Type B pancreatic cell (in vitro differentiated cells): Measurements from ENCODE around the gene FBXO2. TPM values are rescaled to one million over a fixed set of nuclear protein-coding genes. Genes with fewer than 3 reads are reported as not detected.

Experiments used
- DNase-seq: peaks from one replicate; pipeline ENCODE4 v3.0.0; 2021; ENCODE audit warnings: mixed read lengths; ENCODE audit not compliant: unreplicated experiment; ENCODE audit errors: extremely low spot score
- H3K27ac Mint-ChIP-seq: 2 replicates; pipeline ENCODE4 v1.8.0; 2021; ENCODE audit warnings: mild to moderate bottlenecking, mixed read lengths
- H3K27me3 Mint-ChIP-seq: 2 replicates; pipeline ENCODE4 v1.8.0; 2021; ENCODE audit warnings: mixed read lengths
- H3K36me3 Mint-ChIP-seq: 2 replicates; pipeline ENCODE4 v1.8.0; 2021; ENCODE audit warnings: mixed read lengths
- H3K4me1 Mint-ChIP-seq: one replicate; pipeline ENCODE4 v1.8.0; 2021; ENCODE audit warnings: mixed read lengths; ENCODE audit not compliant: unreplicated experiment
- H3K4me3 Mint-ChIP-seq: 2 replicates; pipeline ENCODE4 v1.8.0; 2021; ENCODE audit warnings: mild to moderate bottlenecking, mixed read lengths
- H3K9me3 Mint-ChIP-seq: 2 replicates; pipeline ENCODE4 v1.8.0; 2021; ENCODE audit warnings: mixed read lengths
- total RNA-seq: library from RNA; stranded (reverse); gene quantifications from 2 replicates; pipeline ENCODE4 v1.2.1, GENCODE V29; 2021; ENCODE audit warnings: low replicate concordance
- TF ChIP-seq, protein P1 (sequence below): fragments of 200-600 bp; sonication (generic); conservative IDR thresholded peaks from 2 replicates; pipeline ENCODE4 v1.5.0; 2021; ENCODE audit warnings: antibody characterized with exemption, mild to moderate bottlenecking

Gene FBXO2
- total RNA-seq, 1 donor from 2014 or later: 7.4 TPM

DNA sequence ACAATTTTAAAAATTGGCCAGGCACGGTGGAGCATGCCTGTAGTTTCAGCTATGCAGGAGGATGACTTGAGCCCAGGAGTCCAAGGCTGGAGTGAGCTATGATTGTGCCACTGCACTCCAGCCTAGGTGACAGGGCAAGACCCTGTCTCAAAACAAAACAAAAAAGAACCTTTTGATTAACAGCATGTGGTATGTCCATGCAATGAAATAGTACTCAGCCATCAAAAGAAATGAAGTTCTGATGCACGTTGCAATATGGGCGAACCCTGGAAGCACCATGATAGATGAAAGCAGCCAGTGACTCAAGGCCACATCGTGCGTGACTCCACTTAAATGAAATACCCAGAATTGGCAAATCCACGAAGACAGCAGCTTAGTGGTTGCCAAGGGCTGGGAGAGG, 47.5 kb downstream of the FBXO2 start:
- Mint-ChIP-seq H3K4me1 (no peaks in the 10 kb centered on the region), H3K4me3 (no peak overlapping the region)

DNA sequence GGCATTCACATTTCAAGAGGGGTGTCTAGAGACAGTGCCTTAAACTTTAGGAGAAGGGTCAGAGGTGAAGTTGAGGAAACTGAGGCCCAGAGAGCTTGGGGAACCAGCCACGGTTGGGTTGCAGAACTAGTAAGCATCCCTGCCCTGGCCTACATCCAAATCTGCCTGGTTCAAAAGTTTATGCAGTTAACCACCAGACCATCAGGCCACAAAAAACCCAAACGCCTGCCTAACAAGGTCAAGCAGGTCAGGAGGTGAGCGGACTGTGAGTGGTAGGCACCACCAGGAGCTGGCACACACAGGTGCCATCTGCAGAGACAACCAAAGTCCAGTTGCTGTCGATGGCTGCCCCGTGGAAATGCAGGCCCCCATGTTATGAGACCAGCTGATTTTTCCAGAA, 51.2 kb downstream of the FBXO2 start:
- TF ChIP-seq, protein P1, sequence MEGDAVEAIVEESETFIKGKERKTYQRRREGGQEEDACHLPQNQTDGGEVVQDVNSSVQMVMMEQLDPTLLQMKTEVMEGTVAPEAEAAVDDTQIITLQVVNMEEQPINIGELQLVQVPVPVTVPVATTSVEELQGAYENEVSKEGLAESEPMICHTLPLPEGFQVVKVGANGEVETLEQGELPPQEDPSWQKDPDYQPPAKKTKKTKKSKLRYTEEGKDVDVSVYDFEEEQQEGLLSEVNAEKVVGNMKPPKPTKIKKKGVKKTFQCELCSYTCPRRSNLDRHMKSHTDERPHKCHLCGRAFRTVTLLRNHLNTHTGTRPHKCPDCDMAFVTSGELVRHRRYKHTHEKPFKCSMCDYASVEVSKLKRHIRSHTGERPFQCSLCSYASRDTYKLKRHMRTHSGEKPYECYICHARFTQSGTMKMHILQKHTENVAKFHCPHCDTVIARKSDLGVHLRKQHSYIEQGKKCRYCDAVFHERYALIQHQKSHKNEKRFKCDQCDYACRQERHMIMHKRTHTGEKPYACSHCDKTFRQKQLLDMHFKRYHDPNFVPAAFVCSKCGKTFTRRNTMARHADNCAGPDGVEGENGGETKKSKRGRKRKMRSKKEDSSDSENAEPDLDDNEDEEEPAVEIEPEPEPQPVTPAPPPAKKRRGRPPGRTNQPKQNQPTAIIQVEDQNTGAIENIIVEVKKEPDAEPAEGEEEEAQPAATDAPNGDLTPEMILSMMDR: no peak
- H3K9me3 Mint-ChIP-seq: no peaks in the 10 kb centered on the region
- H3K27ac Mint-ChIP-seq: no peak overlapping the region
- H3K4me1 Mint-ChIP-seq: no peaks in the 10 kb centered on the region
- H3K4me3 Mint-ChIP-seq: no peak overlapping the region
- H3K36me3 Mint-ChIP-seq: no peaks in the 10 kb centered on the region
- DNase-seq: no peak
- peaks cover 4% of the 10 kb centered on the region for H3K27me3 Mint-ChIP-seq

More for the DNA sequence above, 47.5 kb downstream of the FBXO2 start:
- H3K9me3 Mint-ChIP-seq: no peaks in the 10 kb centered on the region
- TF ChIP-seq, protein P1: no peak
- no peak for DNase-seq
- no peak overlapping the region for H3K27ac Mint-ChIP-seq
- no peaks in the 10 kb centered on the region for H3K36me3 Mint-ChIP-seq
- peaks cover 7% of the 10 kb centered on the region for H3K27me3 Mint-ChIP-seq

DNA sequence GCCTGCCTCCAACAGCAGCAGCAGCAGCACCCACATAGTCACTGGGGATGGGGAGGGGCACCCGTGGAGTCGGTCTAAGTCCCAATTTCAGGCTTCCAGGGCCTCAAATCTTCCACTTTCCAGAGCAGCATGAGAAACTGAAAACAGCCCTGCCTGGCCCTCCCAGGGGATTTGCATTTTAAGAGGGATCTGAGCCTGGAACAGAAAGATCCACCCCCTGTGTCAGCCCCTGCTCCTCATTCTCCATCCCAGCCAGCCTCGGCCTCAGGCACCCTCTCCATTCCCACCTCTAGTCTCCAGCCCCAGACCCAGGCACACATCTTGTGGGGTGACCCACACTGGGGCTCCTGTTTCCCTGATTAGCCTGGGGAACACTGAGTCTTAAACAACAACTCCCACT, 51.8 kb downstream of the FBXO2 start:
- no peaks in the 10 kb centered on the region for H3K36me3 Mint-ChIP-seq
- H3K4me3 Mint-ChIP-seq: no peak overlapping the region
- H3K9me3 Mint-ChIP-seq: no peaks in the 10 kb centered on the region
- DNase-seq: no peak
- TF ChIP-seq, protein P1: no peak
- H3K4me1 Mint-ChIP-seq: no peaks in the 10 kb centered on the region
- peaks cover 4% of the 10 kb centered on the region for H3K27me3 Mint-ChIP-seq
- H3K27ac Mint-ChIP-seq: no peak overlapping the region

DNA sequence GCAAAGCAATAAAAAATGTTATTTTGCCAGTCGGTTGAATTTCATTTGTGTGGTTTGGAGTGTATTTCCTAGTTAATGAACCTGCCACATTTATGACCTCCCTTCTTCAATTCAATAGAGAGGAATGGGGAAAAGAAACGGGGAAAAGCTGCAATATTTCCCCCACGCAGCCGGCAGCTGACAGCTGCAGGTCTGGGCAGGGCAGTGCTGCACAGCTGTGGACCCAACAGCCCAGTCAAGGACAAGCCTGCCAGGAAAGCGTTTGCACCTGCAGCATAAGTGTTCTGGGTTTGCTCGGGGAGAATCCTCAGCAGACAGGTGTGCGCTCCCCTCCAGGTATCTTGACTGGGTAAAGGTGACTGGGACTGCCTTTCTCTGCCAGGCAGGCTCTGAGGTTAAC, 53.4 kb downstream of the FBXO2 start:
- DNase-seq: no peak

DNA sequence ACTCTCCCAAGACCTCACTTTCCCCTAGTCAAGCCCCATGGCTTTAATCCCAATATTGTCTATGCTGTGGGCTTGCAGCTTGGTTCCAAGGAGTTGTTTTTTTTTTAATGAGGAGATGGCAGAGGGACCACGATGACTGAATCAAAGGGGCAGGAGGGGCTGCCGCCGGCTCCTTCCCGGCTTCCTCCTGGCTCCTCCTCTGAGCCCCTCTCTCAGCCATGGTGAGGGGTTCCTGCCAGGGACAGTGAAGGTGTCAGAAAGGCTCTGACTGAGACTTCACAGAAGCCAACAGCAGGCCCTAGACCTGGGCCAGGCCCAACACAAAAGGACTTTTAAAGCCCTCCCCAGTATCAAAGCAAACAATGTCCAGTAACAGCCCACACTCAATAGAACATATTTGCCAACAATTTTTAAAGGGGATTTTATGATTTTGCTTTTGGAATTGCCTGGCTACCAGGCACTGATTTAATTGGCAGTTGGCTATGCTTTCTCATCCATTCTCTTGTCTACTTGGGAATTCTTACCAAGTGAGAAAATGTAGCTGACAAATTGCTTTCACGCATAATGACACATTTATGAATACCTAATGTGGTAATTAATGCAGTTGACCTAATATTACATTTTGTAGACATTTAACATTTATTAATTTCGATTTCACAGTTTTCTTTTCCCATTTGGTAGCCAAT, 54.2 kb downstream of the FBXO2 start:
- TF ChIP-seq, protein P1: no peak
- no peaks in the 10 kb centered on the region for H3K36me3 Mint-ChIP-seq
- no peaks in the 10 kb centered on the region for H3K9me3 Mint-ChIP-seq
- peaks cover 12% of the 10 kb centered on the region for H3K27me3 Mint-ChIP-seq
- no peaks in the 10 kb centered on the region for H3K4me1 Mint-ChIP-seq
- no peak for DNase-seq
- no peak overlapping the region for H3K4me3 Mint-ChIP-seq
- no peak overlapping the region for H3K27ac Mint-ChIP-seq

More for the DNA sequence above, 53.4 kb downstream of the FBXO2 start:
- Mint-ChIP-seq H3K27me3 (peaks cover 8% of the 10 kb centered on the region), H3K36me3 (no peaks in the 10 kb centered on the region), H3K9me3 (no peaks in the 10 kb centered on the region), H3K4me3 (no peak overlapping the region), H3K4me1 (no peaks in the 10 kb centered on the region), H3K27ac (no peak overlapping the region)
- TF ChIP-seq, protein P1: no peak
